Neural cell (in vitro differentiated cells): ENCODE measurements around the gene RRM1. TPM values are rescaled to one million over a fixed set of nuclear protein-coding genes. Genes with fewer than 3 reads are reported as not detected.

Experiments used
- H2AFZ ChIP-seq: fragments of 200-600, 300-800 bp; sonication (generic), shearing (Covaris generic); 2 replicates; pipeline ENCODE4 v1.6.0; 2014; ENCODE audit warnings: low read depth, mild to moderate bottlenecking, antibody characterized with exemption, low read length, moderate library complexity
- H3F3A ChIP-seq: fragments of 200-600 bp; shearing (Covaris generic); 2 replicates; pipeline ENCODE4 v1.6.1; 2016; ENCODE audit warnings: mild to moderate bottlenecking, moderate library complexity, mixed read lengths, antibody characterized with exemption, low read length; ENCODE audit not compliant: insufficient read depth, poor library complexity, severe bottlenecking
- H3K27ac ChIP-seq: fragments of 200-600, 300-800 bp; sonication (generic), shearing (Covaris generic); 2 replicates; pipeline ENCODE4 v1.5.1; 2014; ENCODE audit warnings: mild to moderate bottlenecking, low read length, moderate library complexity
- H3K27me3 ChIP-seq: fragments of 300-800, 200-600 bp; sonication (generic), shearing (Covaris generic); 2 replicates; pipeline ENCODE4 v1.6.0; 2014; ENCODE audit warnings: mild to moderate bottlenecking, low read depth, low read length, moderate library complexity; ENCODE audit not compliant: insufficient read depth
- H3K36me3 ChIP-seq: fragments of 300-800, 200-600 bp; sonication (generic), shearing (Covaris generic); 2 replicates; pipeline ENCODE4 v1.5.1; 2014; ENCODE audit warnings: mild to moderate bottlenecking, antibody characterized with exemption, low read length, moderate library complexity; ENCODE audit not compliant: insufficient read depth
- H3K4me2 ChIP-seq: fragments of 300-800, 200-600 bp; sonication (generic), shearing (Covaris generic); 2 replicates; pipeline ENCODE4 v1.6.0; 2014; ENCODE audit warnings: mild to moderate bottlenecking, low read length
- H3K4me3 ChIP-seq: fragments of 300-800, 200-600 bp; sonication (generic), shearing (Covaris generic); 2 replicates; pipeline ENCODE4 v1.5.1; 2014; ENCODE audit warnings: mild to moderate bottlenecking, low read length, moderate library complexity
- H3K79me2 ChIP-seq: fragments of 200-600 bp; shearing (Covaris generic); replicated peaks from 2 replicates; pipeline ENCODE4 v1.6.0; 2014; ENCODE audit warnings: mild to moderate bottlenecking, low read length, moderate library complexity; ENCODE audit not compliant: insufficient read depth
- H3K9ac ChIP-seq: fragments of 300-800, 200-600 bp; sonication (generic), shearing (Covaris generic); 2 replicates; pipeline ENCODE4 v1.6.1; 2016; ENCODE audit warnings: mild to moderate bottlenecking, low read length, mixed read lengths
- H3K9me2 ChIP-seq: fragments of 200-600 bp; shearing (Covaris generic); 2 replicates; pipeline ENCODE4 v1.6.1; 2016; ENCODE audit warnings: mild to moderate bottlenecking, low read length, mixed read lengths; ENCODE audit not compliant: insufficient read depth
- H3K9me3 ChIP-seq: fragments of 200-600, 300-800 bp; sonication (generic), shearing (Covaris generic); 2 replicates; pipeline ENCODE4 v1.6.1; 2016; ENCODE audit warnings: mild to moderate bottlenecking, mixed run types, low read length, moderate library complexity, mixed read lengths
- H4K20me1 ChIP-seq: fragments of 200-600 bp; shearing (Covaris generic); 2 replicates; pipeline ENCODE4 v1.6.1; 2016; ENCODE audit warnings: mild to moderate bottlenecking, mixed run types; ENCODE audit not compliant: insufficient read depth
- EP300 ChIP-seq: fragments of 450-650 bp; conservative IDR thresholded peaks from 2 replicates; pipeline ENCODE4 v1.6.1; 2014; ENCODE audit warnings: antibody characterized with exemption, mild to moderate bottlenecking, moderate library complexity; ENCODE audit not compliant: poor library complexity, severe bottlenecking
- EZH2 ChIP-seq: fragments of 200-600, 300-800 bp; shearing (Covaris generic), sonication (generic); IDR thresholded peaks from 2 replicates; pipeline ENCODE4 v1.6.1; 2014; ENCODE audit warnings: antibody characterized with exemption, low read length, borderline replicate concordance, mild to moderate bottlenecking; ENCODE audit not compliant: insufficient read depth, poor library complexity, severe bottlenecking
- MXI1 ChIP-seq: fragments of 450-650 bp; conservative IDR thresholded peaks from 2 replicates; pipeline ENCODE4 v1.6.1; 2014; ENCODE audit warnings: antibody characterized with exemption, mild to moderate bottlenecking; ENCODE audit not compliant: poor library complexity, severe bottlenecking
- POLR2AphosphoS5 ChIP-seq: IDR thresholded peaks from 2 replicates; pipeline ENCODE4 v1.6.1; 2012
- RAD21 ChIP-seq: fragments of 450-650 bp; conservative IDR thresholded peaks from 2 replicates; pipeline ENCODE4 v1.6.1; 2014; ENCODE audit warnings: antibody characterized with exemption, mild to moderate bottlenecking, moderate library complexity
- SMC3 ChIP-seq: fragments of 450-650 bp; conservative IDR thresholded peaks from 2 replicates; pipeline ENCODE4 v1.6.1; 2014; ENCODE audit warnings: antibody characterized with exemption, mild to moderate bottlenecking, moderate library complexity; ENCODE audit not compliant: poor library complexity
- TAF1 ChIP-seq: IDR thresholded peaks from 2 replicates; pipeline ENCODE4 v1.6.1; 2012; ENCODE audit warnings: low read depth
- polyA plus RNA-seq: library from polyadenylated mRNA; depleted of rRNA; stranded (reverse); fragments of >200 nt; gene quantifications from 2 replicates; pipeline ENCODE4 v1.2.3, GENCODE V29; 2014
- TF ChIP-seq, protein P1 (sequence below): fragments of 450-650 bp; IDR thresholded peaks from 2 replicates; pipeline ENCODE4 v1.5.1; 2014; ENCODE audit warnings: antibody characterized with exemption, mild to moderate bottlenecking, moderate library complexity; ENCODE audit not compliant: poor library complexity, severe bottlenecking
- TF ChIP-seq, protein P2 (sequence below): IDR thresholded peaks from 2 replicates; pipeline ENCODE4 v1.6.1; 2012; ENCODE audit warnings: borderline replicate concordance

Gene RRM1
- polyA plus RNA-seq, 1 donor from 2014 or later, result 65.9 TPM

DNA sequence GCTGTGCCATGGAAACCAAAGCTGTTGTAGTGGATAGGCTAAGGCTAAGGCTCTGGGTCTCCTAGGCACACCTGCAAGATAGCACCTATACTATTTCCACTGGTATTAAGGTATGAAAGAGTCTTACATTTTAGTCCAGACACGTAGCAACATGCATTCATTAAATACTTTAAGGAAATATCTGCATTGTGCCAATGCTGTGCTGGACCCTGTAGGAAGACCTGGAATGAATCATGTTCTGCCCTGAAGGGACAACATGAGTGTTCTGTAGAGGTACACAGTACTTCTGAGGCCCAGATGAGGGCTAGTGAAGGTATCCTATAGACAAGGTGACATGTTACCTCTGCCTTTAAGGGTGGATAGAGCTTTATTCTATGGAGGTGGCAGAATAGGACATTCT is 35.2 kb upstream of the RRM1 start:
- no peaks in the 10 kb centered on the region for H3F3A ChIP-seq
- H3K27me3 ChIP-seq, result no peaks in the 10 kb centered on the region
- no peak overlapping the region for H3K4me3 ChIP-seq
- H3K9ac ChIP-seq, result no peak overlapping the region
- no peaks in the 10 kb centered on the region for H3K9me2 ChIP-seq
- H3K27ac ChIP-seq, result no peak overlapping the region
- no peaks in the 10 kb centered on the region for H4K20me1 ChIP-seq
- H3K4me2 ChIP-seq, result no peak overlapping the region
- no peaks in the 10 kb centered on the region for H3K36me3 ChIP-seq
- TF ChIP-seq POLR2AphosphoS5 (no peak), SMC3 (no peak), MXI1 (no peak), TAF1 (no peak), EP300 (no peak), RAD21 (no peak)
- TF ChIP-seq, protein P1, sequence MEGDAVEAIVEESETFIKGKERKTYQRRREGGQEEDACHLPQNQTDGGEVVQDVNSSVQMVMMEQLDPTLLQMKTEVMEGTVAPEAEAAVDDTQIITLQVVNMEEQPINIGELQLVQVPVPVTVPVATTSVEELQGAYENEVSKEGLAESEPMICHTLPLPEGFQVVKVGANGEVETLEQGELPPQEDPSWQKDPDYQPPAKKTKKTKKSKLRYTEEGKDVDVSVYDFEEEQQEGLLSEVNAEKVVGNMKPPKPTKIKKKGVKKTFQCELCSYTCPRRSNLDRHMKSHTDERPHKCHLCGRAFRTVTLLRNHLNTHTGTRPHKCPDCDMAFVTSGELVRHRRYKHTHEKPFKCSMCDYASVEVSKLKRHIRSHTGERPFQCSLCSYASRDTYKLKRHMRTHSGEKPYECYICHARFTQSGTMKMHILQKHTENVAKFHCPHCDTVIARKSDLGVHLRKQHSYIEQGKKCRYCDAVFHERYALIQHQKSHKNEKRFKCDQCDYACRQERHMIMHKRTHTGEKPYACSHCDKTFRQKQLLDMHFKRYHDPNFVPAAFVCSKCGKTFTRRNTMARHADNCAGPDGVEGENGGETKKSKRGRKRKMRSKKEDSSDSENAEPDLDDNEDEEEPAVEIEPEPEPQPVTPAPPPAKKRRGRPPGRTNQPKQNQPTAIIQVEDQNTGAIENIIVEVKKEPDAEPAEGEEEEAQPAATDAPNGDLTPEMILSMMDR, result no peak
- TF ChIP-seq, protein P2, sequence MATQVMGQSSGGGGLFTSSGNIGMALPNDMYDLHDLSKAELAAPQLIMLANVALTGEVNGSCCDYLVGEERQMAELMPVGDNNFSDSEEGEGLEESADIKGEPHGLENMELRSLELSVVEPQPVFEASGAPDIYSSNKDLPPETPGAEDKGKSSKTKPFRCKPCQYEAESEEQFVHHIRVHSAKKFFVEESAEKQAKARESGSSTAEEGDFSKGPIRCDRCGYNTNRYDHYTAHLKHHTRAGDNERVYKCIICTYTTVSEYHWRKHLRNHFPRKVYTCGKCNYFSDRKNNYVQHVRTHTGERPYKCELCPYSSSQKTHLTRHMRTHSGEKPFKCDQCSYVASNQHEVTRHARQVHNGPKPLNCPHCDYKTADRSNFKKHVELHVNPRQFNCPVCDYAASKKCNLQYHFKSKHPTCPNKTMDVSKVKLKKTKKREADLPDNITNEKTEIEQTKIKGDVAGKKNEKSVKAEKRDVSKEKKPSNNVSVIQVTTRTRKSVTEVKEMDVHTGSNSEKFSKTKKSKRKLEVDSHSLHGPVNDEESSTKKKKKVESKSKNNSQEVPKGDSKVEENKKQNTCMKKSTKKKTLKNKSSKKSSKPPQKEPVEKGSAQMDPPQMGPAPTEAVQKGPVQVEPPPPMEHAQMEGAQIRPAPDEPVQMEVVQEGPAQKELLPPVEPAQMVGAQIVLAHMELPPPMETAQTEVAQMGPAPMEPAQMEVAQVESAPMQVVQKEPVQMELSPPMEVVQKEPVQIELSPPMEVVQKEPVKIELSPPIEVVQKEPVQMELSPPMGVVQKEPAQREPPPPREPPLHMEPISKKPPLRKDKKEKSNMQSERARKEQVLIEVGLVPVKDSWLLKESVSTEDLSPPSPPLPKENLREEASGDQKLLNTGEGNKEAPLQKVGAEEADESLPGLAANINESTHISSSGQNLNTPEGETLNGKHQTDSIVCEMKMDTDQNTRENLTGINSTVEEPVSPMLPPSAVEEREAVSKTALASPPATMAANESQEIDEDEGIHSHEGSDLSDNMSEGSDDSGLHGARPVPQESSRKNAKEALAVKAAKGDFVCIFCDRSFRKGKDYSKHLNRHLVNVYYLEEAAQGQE, result no peak
- no peaks in the 10 kb centered on the region for H3K9me3 ChIP-seq
- H3K79me2 ChIP-seq, result no peaks in the 10 kb centered on the region
- no peak overlapping the region for H2AFZ ChIP-seq

DNA sequence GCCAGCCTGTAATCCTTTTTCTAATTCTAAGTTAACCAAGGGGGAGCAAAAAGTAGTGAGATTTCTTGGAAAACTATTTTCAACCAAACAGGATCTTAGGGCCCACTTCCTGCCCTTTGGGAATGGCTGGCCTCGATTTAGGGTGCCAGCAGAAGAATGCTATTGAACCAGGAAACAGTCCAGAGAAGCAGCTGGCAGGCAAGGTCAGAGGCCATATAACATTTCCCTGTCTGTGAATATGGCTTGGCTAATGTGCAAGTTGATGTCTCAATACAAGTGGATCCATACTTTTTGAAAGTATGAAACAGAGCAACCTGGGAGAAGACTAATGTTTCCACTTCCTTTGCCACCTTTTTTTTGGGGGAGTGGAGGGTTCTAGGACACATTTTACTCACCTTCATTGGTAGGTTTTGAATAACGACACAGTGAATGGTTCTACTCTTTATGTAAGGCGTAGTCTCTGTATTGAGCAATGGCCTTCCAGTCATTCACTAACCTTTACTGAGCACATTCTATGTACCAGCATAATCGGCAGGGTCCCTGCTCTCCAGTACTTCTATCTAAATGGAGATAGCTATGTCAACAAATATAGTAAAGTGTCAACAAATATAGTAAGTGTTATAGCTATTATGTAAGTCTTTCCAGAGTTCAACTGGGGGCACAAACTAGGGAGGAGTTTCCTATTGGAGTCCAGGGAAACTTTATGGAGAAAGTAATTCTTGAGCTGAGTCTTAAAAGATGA is 34.2 kb upstream of the RRM1 start:
- Histone ChIP-seq H3F3A (no peaks in the 10 kb centered on the region), H3K27ac (no peak overlapping the region), H3K27me3 (no peaks in the 10 kb centered on the region), H4K20me1 (no peaks in the 10 kb centered on the region), H3K4me3 (no peak overlapping the region), H3K4me2 (no peak overlapping the region), H3K36me3 (no peaks in the 10 kb centered on the region), H3K79me2 (no peaks in the 10 kb centered on the region), H2AFZ (no peak overlapping the region), H3K9me3 (no peaks in the 10 kb centered on the region), H3K9me2 (no peaks in the 10 kb centered on the region), H3K9ac (no peak overlapping the region)
- TF ChIP-seq, protein P2, result no peak
- TF ChIP-seq EZH2, result no peak
- no peak for TF ChIP-seq EP300
- TF ChIP-seq POLR2AphosphoS5, result no peak
- TF ChIP-seq MXI1, result no peak
- no peak for TF ChIP-seq RAD21
- no peak for TF ChIP-seq SMC3
- TF ChIP-seq TAF1, result no peak
